Osteoblast (primary cell): Measurements from ENCODE around the gene LRRC1. TPM values are rescaled to one million over a fixed set of nuclear protein-coding genes. Genes with fewer than 3 reads are reported as not detected.

Experiments used
- DNase-seq: peaks from one replicate; pipeline ENCODE4 v3.0.0; 2011; ENCODE audit warnings: low spot score, mixed read lengths; ENCODE audit not compliant: insufficient read length; ENCODE audit errors: missing footprints
- H2AFZ ChIP-seq: 2 replicates; pipeline ENCODE4 v1.6.0; 2011; ENCODE audit warnings: mild to moderate bottlenecking, low read length
- H3K27ac ChIP-seq: 2 replicates; pipeline ENCODE4 v1.5.1; 2011; ENCODE audit warnings: mild to moderate bottlenecking, low read depth, low read length, moderate library complexity
- H3K27me3 ChIP-seq: 2 replicates; pipeline ENCODE4 v1.6.0; 2012; ENCODE audit warnings: mild to moderate bottlenecking, control low read depth, inconsistent platforms, low read length, moderate library complexity; ENCODE audit not compliant: insufficient read depth
- H3K36me3 ChIP-seq: 2 replicates; pipeline ENCODE4 v1.5.1; 2011; ENCODE audit warnings: mild to moderate bottlenecking, low read length, control low read depth, moderate library complexity; ENCODE audit not compliant: insufficient read depth
- H3K4me1 ChIP-seq: 2 replicates; pipeline ENCODE4 v1.5.1; 2011; ENCODE audit warnings: mild to moderate bottlenecking, low read length, control low read depth, moderate library complexity; ENCODE audit not compliant: insufficient read depth
- H3K4me2 ChIP-seq: 2 replicates; pipeline ENCODE4 v1.6.0; 2011; ENCODE audit warnings: mild to moderate bottlenecking, low read length; ENCODE audit not compliant: insufficient read depth
- H3K4me3 ChIP-seq: fragments of 200-600 bp; sonication (generic); 3 replicates; pipeline ENCODE4 v1.5.1; 2012; ENCODE audit warnings: mild to moderate bottlenecking, low read length, inconsistent platforms; ENCODE audit not compliant: insufficient read depth
- H3K79me2 ChIP-seq: 2 replicates; pipeline ENCODE4 v1.6.0; 2012; ENCODE audit warnings: mild to moderate bottlenecking, low read length, control low read depth, inconsistent platforms; ENCODE audit not compliant: insufficient read depth
- H3K9me3 ChIP-seq: 2 replicates; pipeline ENCODE4 v1.5.1; 2011; ENCODE audit warnings: low read depth, low read length, control low read depth
- H4K20me1 ChIP-seq: 2 replicates; pipeline ENCODE4 v1.6.0; 2012; ENCODE audit warnings: mild to moderate bottlenecking, low read length, control low read depth; ENCODE audit not compliant: insufficient read depth
- CTCF ChIP-seq: IDR thresholded peaks from 2 replicates; pipeline ENCODE4 v1.5.1; 2011; ENCODE audit warnings: mild to moderate bottlenecking, low read depth, low read length, moderate library complexity; ENCODE audit errors: extremely low read depth
- total RNA-seq: library from RNA; depleted of rRNA; stranded (reverse); fragments of >200 nt; gene quantifications from 2 replicates; pipeline ENCODE4 v1.2.3, GENCODE V29; 2012

The LRRC1 gene
- total RNA-seq, 1 donor = 7.2 TPM

DNA sequence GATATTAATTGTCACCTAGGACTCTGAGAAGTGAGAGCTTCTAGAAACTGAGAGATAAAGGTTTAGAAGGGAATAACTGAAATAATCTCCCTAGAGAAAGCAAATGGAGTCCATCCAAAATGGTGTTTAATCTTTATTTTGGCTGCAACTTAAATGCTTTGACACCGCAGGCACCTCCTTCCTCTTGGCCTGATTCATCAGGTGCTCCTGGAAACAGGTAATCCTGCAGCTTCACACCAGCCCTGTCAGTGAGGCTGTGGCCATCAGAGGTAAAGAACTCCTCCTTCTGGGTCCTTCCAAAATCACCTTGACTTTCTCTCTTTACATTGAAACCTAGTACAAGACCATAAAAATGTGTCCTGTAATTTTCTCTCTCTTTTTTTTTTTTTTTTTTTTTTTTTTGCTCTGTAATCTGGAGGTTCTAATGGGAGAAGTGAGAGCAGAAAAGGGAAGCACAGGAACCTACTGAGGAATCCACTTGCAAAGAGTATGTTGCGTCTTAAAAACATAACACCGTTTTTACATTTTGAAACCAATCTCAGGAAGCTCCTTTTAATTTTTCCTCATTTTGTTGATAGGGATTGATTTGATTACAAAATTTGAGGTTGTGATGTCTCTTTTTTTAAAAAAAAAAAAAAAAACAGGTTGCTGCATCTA, 124.2 kb downstream of the LRRC1 start:
- no peaks in the 10 kb centered on the region for H3K27me3 ChIP-seq
- DNase-seq = no peak
- no peak for TF ChIP-seq CTCF
- no peak overlapping the region for H3K27ac ChIP-seq
- H3K36me3 ChIP-seq = no peaks in the 10 kb centered on the region
- no peaks in the 10 kb centered on the region for H3K4me1 ChIP-seq
- no peak overlapping the region for H3K4me2 ChIP-seq
- no peak overlapping the region for H2AFZ ChIP-seq
- H3K9me3 ChIP-seq = no peaks in the 10 kb centered on the region
- H4K20me1 ChIP-seq = no peaks in the 10 kb centered on the region
- no peak overlapping the region for H3K4me3 ChIP-seq
- no peaks in the 10 kb centered on the region for H3K79me2 ChIP-seq

DNA sequence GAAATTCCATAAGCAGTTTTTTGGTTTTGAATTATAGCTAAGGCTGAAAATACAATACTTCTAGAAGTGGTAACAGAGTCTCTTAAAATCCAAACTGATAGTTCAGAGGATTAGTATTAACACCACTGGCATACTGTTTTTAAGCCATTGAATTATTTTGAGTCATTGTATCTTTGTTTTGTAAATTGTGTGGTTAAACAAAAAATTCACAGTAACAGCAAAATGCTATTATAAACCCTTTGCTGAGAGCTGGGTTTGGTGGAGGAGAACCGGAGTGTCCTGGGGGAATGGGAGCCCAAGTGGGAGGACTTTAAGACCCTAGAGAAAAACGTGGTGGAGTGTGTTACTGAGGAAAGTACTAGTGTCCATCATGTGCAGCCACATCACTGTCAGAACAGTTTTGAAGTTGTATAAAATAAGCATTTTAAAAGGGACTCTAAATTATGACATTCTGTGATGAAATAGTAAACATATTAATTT, 125.1 kb downstream of the LRRC1 start:
- no peaks in the 10 kb centered on the region for H4K20me1 ChIP-seq

DNA sequence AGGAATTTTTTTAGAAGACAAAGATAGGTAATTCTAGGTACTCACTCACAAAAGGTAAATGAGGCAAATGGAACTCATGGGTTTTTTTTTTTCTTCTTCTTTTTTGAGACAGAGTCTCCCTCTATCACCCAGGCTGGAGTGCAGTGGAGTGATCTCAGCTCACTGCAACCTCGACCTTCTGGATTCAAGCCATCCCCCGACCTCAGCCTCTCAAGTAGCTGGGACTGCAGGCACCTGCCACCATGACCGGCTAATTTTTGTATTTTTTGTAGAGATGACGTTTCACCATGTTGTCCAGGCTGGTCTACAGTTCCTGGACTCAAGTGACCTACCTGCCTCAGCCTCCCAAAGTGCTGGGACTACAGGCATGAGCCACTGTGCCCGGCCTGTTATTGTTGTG, 126.1 kb downstream of the LRRC1 start:
- no peak for DNase-seq
- no peak for TF ChIP-seq CTCF

More for the DNA sequence above, 125.1 kb downstream of the LRRC1 start:
- Histone ChIP-seq H3K79me2 (no peaks in the 10 kb centered on the region), H3K36me3 (no peaks in the 10 kb centered on the region), H2AFZ (no peak overlapping the region), H3K27ac (no peak overlapping the region), H3K4me2 (no peak overlapping the region), H3K4me1 (no peaks in the 10 kb centered on the region), H3K27me3 (no peaks in the 10 kb centered on the region), H3K9me3 (no peaks in the 10 kb centered on the region), H3K4me3 (no peak overlapping the region)
- DNase-seq = no peak
- no peak for TF ChIP-seq CTCF

DNA sequence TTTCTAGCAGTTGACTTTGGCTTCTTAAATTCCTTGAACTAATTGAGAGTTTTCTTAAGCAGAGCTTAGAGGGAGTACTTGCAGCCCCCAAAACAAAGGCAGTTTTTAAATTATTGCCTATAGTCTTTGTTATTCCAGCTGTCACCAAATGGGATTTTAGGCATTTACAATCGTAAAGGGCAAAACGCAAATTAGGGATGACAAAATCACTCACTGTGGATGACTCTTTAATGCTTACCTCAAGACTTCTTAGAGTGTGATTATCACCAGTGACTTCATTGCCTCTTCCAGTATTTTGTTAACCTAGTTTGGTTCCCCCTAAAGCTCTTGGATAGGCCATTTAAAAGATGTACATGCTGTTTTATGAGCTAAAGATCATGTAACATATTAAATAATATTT, 126.8 kb downstream of the LRRC1 start:
- no peak for DNase-seq

More for the DNA sequence above, 126.1 kb downstream of the LRRC1 start:
- H3K4me1 ChIP-seq = no peaks in the 10 kb centered on the region
- H4K20me1 ChIP-seq = no peaks in the 10 kb centered on the region
- H3K27me3 ChIP-seq = no peaks in the 10 kb centered on the region
- no peaks in the 10 kb centered on the region for H3K79me2 ChIP-seq
- no peak overlapping the region for H3K4me2 ChIP-seq
- no peak overlapping the region for H3K4me3 ChIP-seq
- H3K36me3 ChIP-seq = no peaks in the 10 kb centered on the region
- no peak overlapping the region for H2AFZ ChIP-seq
- no peak overlapping the region for H3K27ac ChIP-seq
- H3K9me3 ChIP-seq = no peaks in the 10 kb centered on the region

More for the DNA sequence above, 126.8 kb downstream of the LRRC1 start:
- Histone ChIP-seq H4K20me1 (no peaks in the 10 kb centered on the region), H3K27me3 (no peaks in the 10 kb centered on the region), H3K36me3 (no peaks in the 10 kb centered on the region), H3K4me2 (no peak overlapping the region), H3K27ac (no peak overlapping the region), H3K4me1 (no peaks in the 10 kb centered on the region), H3K9me3 (no peaks in the 10 kb centered on the region), H3K79me2 (no peaks in the 10 kb centered on the region), H2AFZ (no peak overlapping the region), H3K4me3 (no peak overlapping the region)
- TF ChIP-seq CTCF = no peak
